ENCODE results near the gene GLI2.

Gene GLI2

GRCh38 chr2:120715353-120715752 is 20.3 kb upstream of the GLI2 start:
- no peak for DNase-seq

- no peak for DNase-seq
Measured at GRCh38 chr2:120715941-120716340, 19.7 kb upstream of the GLI2 start.

GRCh38 chr2:120716641-120717585 is 18.8 kb upstream of the GLI2 start:
- no peak for DNase-seq

- DNase-seq, result no peak
Measured at GRCh38 chr2:120719491-120719890, 16.2 kb upstream of the GLI2 start.

GRCh38 chr2:120720231-120720630 is 15.4 kb upstream of the GLI2 start:
- no peak for DNase-seq

- DNase-seq, result no peak
Measured at GRCh38 chr2:120720746-120721375, 14.8 kb upstream of the GLI2 start.

GRCh38 chr2:120722246-120722567 is 13.5 kb upstream of the GLI2 start:
- no peak for DNase-seq

GRCh38 chr2:120722568-120723421 is 12.9 kb upstream of the GLI2 start:
- no peak for DNase-seq

- DNase-seq, result no peak
Measured at GRCh38 chr2:120726245-120726644, 9.4 kb upstream of the GLI2 start.

GRCh38 chr2:120729406-120730399 is 6.0 kb upstream of the GLI2 start:
- no peak for DNase-seq

GRCh38 chr2:120731175-120731574 is 4.5 kb upstream of the GLI2 start:
- DNase-seq, result no peak

- DNase-seq, result no peak
Measured at GRCh38 chr2:120732506-120733237, 3.0 kb upstream of the GLI2 start.

GRCh38 chr2:120733238-120733932 is 2.3 kb upstream of the GLI2 start:
- no peak for DNase-seq

GRCh38 chr2:120734930-120735651 is 577 bp upstream of the GLI2 start:
- DNase-seq, result no peak

- DNase-seq, result no peak
Measured at GRCh38 chr2:120736202-120736623, 545 bp downstream of the GLI2 start.

- no peak for DNase-seq
Measured at GRCh38 chr2:120736624-120737339, 1.1 kb downstream of the GLI2 start.

GRCh38 chr2:120737340-120738101 is 1.9 kb downstream of the GLI2 start:
- no peak for DNase-seq

- no peak for DNase-seq
Measured at GRCh38 chr2:120738117-120738516, 2.4 kb downstream of the GLI2 start.
